HG03108 (cell line): ENCODE results near the gene FAM219A.
"Not testable (repeated sequence)": the region's sequence is repeated elsewhere in the genome, so short reads cannot be mapped to it uniquely, and the experiment has no call there.

Source experiments
- ATAC-seq: cut with Tn5 transposase; IDR thresholded peaks from one replicate; pipeline ENCODE4 v1.9.1; 2021; ENCODE audit warnings: moderate library complexity; ENCODE audit not compliant: unreplicated experiment

Gene FAM219A

DNA sequence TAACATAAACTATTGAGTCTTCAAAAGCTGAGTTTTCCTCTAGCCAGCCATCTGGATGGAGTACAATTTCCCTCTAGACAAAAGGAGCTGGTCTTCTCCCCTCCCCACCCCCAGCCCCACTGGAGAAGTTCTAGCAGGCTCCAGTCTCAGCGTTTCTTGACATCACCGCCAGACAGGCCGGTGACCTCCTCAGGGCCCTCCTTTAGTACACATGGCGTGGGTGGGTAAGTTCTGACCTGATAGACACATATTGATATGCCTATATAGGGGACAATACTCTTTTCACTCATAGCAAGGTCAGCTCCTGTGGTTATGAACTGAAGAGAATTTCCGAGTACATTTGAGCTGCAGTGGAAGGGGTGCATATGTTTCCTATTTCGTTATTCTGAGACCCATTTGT is 27.5 kb upstream of the FAM219A start:
- no peak for ATAC-seq

DNA sequence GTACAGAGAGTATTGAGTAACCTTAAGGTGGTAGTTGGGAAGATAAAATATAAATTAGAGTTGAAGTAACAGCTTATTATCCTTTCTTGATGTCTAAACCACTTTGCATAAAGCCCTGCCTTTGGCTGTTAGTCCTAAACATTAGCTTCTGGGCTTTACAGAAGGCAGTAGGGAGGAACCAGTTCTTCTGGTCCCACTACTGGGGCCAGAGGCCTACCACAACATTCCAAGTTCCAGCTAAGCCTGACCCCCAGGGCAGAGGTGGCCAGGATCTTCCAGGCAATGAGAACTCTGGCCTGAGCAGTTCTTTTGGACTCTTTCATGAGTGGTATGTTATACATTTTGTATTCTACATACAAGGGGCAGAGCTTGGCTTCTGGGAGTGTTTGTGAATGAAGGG is 26.3 kb upstream of the FAM219A start:
- ATAC-seq = no peak

DNA sequence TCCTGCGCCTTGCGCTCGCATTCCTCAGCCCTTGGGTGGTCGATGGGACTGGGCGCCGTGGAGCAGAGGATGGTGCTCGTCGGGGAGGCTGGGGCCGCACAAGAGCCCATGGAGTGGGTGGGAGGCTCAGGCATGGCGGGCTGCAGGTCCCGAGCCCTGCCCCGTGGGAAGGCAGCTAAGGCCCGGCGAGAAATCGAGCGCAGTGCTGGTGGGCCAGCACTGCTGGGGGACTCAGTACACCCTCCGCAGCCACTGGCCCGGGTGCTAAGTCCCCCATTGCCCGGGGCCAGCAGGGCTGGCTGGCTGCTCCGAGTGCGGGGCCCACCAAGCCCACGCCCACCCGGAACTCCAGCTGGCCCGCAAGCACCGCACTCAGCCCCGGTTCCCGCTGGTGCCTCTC is 24.4 kb upstream of the FAM219A start:
- ATAC-seq = not testable (repeated sequence)

DNA sequence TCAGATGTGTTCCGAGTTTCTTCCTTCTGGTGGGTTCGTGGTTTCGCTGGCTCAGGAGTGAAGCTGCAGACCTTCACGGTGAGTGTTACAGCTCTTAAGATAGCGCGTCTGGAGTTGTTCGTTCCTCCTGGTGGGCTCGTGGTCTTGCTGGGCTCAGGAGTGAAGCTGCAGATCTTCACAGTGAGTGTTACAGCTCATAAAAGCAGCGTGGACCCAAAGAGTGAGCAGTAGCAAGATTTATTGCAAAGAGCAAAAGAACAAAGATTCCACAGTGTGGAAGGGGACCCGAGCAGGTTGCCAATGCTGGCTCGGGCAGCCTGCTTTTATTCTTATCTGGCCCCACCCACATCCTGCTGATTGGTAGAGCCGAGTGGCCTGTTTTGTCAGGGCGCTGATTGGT is 23.2 kb upstream of the FAM219A start:
- not testable (repeated sequence) for ATAC-seq

DNA sequence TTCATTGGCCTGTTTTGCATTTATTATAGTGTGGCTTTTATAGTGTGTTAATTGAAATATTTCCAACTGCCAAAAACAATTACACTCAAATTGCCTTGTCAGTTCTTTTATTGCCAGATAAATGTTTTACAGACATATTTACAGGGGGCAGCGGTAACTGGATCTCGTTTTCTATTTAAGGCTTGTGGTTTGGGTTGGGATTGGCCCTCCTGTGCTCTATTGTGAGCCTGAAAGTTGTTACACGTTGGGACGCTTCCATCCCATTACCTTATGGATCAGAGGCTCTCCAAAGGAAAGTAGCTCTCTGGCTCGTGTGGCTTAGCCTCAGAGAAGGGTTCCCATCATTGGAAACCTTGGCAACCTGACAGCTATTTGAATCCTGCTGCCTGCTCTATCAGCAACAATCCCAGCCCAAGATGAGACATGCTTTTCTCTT is 21.1 kb upstream of the FAM219A start:
- no peak for ATAC-seq

DNA sequence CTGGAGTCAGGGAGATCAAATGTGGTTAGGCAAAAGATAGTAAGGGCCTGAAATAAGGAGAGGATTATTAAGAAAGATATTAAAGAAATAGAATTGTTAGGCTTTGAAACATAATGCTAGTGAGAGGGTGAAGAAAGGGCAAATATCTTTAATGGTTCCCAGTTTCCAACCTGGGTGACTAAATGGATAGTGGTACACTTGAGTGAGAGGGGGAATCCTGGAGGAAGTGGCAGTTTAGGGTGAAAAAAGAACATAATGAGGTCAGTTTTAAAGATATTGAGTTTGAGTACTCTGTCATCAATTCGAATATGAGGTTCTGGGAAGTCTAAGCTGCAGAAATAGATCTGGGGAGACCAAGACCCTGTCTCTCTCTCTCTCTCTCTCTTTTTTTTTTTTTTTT is 19.2 kb upstream of the FAM219A start:
- no peak for ATAC-seq

DNA sequence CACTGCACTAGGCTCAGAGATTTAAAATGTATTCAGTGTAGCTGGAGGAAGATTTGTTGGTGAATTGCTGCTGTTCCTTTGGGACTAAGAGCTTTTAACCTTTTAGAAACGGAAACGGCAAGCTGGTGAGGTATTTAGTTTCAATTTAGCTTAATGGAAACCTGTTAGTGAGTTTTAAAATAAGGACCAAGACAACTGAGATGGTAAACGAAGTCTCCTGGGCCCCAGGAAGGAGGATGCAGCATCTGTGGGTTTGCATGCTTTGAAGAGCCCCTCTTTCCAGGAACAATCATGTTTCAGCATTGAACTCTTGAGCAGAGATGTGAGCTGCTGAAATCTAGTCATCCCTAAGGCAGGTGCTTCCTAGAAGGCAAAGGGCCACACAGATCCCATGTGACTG is 16.7 kb upstream of the FAM219A start:
- ATAC-seq = no peak

DNA sequence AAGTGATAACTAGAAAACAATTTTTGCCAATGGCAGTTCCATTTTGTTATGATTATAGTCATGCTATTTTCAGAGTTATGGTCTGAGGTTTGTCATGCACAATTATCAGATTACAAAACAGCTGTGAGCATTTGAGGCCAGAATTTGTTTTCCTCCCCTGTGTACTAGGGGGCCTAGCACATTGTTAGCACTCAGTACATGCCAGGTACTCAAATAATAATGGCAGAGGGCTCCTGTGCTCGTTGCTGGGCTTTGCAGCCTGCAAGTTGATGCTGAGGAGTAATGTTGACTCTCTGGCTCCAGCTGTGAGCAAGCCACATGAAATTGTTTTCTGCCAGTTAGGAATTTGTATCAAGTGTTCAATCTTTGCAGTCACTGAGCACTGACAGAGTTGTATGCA is 7.1 kb upstream of the FAM219A start:
- no peak for ATAC-seq

DNA sequence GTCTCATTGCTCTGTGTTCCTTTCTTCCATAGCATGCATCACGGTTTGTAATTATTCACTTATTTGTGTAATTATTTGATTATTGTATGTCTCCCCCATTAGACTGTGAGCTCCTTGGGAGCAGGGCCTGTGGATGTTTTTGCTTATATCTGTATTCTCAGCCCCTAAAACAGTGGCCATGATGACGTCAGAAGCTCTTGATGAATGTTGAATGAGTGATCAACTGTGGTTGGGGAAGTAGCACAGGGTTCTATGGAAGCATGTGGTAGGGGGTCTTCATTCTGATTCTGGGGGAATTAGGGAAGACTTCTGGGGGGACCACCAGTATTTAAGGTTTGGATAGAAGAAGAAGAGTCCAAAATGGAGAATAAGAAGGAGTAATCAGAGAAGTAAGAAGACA is 6.2 kb upstream of the FAM219A start:
- no peak for ATAC-seq

DNA sequence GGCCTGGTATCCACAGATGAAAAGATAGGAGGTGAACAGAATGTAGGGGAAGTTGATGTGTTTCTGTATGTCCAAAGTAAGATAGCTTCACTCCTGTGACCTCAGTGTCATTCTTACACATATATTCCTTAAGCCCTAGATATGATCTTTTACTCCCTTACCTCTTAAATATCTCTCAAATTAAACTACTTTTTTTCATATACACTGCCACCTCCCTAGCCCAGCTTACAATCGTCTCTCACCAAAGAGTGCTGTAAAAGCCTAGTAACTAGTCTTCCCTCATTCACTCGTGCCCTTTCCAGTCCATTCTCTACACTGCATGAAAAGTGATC is 5.5 kb upstream of the FAM219A start:
- ATAC-seq = no peak

DNA sequence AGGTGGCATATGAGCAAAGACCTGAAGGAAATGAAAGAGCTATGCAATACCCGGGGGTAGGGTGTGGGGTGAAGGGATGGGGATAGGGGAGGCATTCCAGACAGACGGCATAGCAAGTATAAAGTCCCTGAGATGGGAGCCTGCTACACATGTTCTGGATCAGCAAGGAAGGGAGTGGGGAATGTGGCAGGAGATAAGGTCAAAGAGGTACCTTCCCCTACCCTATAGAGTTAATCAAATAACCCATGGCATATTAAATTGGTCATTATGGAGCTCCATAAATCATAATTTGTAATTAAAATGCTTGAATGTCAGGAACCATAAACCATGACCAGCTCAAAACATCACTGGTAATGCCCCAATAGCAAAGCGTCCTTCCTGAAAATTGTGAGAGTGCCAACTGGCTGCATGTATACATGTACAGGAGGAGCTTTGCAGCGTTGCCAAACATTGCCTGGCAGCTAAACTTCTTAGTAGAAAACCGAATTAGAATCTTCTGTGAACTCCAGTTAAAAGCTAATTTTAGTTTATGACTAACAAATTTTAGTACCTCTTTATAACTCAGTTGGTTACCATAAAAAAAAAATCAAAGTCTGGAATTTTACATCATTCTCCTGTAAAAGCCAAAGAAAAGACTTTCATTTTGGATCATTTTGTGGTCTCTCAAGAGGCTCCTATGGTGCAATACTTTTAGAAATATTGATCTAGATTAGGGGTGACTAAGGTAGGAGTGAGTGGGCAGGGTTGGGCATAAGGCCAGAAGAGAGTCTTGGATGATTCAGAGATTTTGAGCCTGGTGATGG is 4.9 kb upstream of the FAM219A start:
- no peak for ATAC-seq

DNA sequence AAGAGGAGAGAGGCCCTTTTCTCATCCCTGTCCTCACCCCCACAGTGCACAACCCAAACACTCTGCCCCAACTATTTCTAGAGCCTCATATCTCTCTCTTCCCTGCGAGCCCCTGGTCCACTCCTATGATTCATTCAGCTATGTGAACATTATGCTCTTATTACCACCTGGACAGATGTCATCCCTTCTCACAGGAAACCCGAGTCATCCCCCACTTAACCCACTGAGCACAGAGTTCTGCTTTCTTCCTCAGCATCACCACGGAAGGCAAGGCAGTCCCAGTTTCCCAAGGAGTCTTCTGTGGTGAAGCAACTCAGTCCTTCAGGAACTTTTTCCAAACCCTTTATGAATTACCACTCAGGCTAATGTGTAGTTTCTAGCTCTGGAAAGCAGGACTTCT is 1.6 kb upstream of the FAM219A start:
- ATAC-seq = no peak

DNA sequence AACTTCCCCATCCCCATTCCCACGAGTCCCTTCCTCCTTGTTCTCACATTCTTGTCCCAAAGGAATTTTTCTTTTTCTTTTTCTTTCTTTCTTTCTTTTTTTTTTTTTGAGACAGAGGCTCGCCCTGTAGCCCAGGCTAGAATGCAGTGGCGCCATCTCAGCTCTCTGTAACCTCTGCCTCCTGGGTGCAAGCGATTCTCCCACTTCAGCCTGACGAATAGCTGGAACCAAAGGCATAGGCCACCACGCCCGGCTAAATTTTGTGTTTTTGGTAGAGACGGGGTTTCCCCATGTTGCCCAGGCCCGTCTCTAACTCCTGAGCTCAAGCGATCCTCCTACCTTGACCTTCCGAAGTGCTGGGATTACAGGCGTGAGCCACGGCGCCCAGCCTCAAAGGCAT is 986 bp upstream of the FAM219A start:
- no peak for ATAC-seq

DNA sequence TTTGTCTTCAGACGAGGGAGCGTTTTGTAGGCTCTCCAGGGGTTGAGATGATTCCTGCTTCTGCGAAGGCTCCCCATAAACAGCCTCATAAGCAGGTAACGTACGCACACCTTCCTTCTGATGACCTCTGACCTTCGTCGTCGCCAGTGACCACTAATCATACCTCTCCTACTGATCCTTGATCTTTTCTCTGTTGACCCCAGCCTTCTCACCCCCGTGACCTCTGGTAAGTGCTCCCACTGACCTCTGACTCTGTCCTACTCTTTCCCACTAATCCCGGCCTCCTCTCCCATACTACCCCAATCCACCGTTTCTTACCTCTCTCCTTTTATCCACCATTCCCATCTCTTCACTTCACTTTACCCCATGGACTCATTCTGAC is 580 bp upstream of the FAM219A start:
- no peak for ATAC-seq

DNA sequence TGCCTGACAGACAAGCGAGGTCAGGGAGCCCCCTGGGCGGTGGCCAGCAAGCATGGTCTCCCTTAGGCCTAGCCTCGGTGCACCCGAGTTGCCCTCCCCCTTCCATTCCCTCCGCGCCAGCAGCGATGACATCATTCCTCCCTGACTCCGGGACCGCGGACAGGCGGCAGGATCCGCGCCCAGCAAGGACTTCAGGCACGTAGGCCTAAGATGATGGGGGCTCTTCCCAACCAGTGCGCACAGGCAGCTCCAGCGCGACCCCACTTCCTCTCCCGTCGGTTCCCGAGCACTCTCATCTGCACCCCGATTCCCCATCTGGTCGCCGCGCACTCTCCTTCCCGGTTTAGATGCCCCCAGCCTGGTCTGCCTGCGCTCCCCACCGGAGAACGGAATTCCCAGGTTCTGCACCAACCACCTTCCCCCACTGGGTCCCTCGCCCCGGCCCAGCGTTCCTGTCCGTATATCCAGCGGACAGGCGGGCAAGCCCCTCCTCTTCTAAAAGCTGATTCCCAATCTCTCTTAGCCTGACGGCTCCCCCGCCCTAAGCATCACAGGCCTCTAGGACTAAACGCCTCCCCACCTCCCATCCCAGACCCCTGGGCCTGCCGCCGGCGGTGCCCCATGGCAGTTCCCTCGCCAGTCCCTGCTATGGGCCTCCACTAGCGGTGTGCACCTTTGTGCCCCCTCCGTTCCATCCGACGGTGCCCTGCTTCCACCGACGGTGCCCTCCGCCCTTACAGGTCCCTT is 931 bp downstream of the FAM219A start:
- no peak for ATAC-seq

DNA sequence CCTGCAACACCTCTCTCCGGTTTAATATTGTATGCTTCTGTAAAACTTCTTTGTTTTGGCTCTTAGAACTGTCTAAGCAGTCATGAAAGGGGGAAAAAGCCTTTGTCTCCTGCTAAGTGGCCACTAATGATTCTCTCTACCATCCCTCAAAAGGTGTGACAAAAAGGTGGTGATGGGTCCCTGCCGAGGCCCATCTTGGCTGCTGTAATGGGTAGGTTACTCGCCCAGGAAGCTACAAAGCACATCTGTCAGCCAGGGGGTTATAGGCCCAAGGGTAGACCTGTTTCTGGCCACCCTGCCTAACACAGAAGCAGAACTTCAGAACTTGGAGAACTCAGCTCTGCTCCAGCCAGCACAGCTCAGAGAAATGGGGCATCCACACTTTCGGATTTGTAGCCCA is 1.6 kb downstream of the FAM219A start:
- ATAC-seq = no peak

DNA sequence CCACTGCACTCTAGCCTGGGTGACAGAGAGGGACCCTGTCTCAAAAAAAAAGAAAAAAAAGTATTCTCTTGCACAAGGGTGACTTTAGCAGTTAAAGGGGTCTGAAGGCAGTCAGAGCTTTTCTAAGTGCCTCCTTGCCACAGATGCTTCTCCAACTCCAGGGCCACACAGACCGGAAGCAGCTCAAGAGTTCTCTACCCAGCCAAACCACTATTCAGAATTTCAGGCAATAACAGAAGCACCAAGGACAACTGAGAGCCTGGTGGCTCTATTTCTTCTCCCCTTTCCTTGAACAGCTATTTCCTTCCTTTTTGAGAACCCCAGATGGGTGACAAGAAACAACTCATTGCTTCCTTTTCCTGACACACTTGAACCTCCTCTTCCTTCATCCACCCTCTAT is 2.2 kb downstream of the FAM219A start:
- ATAC-seq = no peak

DNA sequence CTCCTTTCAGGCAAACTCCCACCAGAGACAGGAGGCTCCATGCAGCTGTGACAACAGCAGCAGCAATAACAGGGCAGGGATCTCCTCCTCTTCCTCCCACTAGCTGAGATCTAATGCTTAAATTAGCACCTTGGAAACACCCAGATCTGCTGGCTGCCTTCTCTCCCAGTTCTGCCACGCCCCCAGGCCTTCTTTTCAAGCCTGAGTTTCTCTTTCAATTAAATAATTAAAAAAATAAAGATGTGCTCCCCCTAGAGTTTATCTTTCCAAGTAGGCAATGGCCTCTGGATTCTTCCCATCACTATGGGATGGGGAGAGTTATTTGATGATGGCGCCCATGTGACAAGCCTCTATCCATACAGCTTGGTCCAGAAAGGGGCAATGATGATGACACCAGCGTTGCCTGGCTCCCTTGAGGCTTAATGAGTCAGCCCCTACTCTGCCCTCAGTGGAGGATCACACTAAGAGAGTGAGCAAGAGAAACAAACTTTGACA is 3.8 kb downstream of the FAM219A start:
- ATAC-seq = no peak

DNA sequence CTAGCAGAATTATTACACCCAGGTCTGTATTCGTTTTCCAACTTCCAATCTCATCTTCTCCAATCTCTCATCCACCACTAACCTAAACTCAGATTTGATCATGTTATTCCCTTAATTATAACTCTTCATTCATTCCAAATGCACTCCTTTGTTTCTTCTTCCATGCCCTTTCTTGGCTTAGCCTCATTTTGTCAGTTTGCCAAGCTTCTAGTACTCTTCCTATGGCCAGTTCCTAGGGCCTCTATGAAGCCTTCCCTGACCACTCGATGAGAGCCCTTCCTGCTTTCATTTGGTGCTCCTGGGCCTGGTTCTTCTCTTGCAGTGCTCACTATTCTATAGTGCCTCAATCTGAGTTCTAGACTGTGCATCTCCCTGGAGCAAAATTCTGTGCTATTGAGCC is 5.8 kb downstream of the FAM219A start:
- ATAC-seq = no peak

DNA sequence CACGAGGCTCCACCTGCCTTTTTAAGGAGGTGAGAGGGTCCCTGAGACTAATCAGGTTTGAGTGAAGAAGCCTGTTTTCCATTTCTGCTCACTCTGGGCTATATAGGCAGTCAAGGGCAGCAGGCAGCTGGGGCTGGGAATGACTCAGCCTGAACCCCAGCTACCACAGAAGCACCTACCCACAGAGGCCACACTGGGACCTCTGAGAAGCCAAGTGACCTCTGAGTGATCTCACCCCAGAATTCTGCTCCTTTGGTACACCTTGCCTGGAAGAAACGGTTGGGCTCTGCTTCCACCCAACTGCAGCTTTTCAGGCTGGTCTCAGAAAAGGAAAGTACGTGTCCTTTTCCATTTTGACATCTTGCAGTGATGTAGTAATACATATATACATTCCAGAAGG is 6.8 kb downstream of the FAM219A start:
- no peak for ATAC-seq

DNA sequence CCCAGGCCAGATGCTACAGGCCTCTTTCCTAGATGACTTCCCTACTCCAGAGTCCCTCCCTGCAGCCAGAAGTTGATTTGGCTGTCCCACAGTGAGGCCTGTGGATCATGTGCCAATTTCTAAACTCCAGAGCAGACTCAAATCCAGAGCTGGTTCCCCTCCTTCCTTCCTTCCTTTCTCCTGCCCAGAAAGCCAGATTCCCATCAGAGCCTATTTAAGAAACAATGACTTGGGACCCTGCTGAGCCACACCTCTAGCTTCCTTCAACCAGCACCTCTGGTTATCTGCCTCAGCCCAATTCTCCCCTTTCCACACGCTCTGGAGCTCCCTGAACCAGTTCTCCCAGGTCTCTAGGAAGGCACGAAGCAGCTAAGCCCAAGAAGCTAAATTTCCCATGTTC is 7.2 kb downstream of the FAM219A start:
- no peak for ATAC-seq

DNA sequence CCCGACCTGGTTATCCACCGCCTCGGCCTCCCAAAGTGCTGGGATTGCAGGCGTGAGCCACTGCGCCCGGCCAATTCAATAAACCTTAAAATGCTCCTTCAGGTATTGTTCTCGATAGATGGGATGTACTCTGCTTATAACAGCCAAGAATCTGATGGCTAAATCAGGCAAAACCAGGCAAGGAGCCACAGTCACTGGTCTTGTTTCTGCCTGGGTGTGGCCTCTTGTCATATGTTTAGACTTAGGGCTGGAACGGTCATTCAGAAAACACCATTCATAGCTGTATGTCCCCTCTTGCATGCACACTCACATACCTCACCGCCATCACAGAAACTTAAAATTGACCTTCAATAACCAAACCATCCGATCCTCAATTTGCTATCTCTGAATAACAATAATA is 7.7 kb downstream of the FAM219A start:
- ATAC-seq = no peak

DNA sequence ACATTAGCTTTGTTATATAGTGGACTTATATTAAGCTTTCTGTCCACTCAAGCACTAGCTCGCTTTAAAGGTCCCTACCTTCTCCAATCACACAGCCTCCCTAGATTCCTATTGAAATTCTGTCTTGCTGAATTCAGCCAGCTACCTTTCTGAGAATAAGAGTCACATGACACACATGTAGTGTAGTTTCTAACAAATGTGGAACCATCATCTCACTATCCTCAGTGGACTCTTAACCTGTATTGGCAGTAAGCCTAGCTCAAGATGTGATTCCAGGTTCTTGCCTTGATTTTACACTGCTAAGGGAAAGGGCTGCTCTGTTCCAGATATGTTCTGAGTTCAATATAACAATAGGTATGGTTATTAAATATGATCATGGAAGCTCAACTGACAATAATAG is 11.4 kb downstream of the FAM219A start:
- no peak for ATAC-seq
